ENCODE results near the gene LHFPL4.

Gene LHFPL4

GRCh38 chr3:9476935-9477334 is 76.7 kb downstream of the LHFPL4 start:
- TF ChIP-seq POLR2AphosphoS5 (IDR thresholded peaks at IDR 0.05; ENCODE audit: borderline replicate concordance, low read depth, low read length) (no peak), EZH2 (IDR thresholded peaks at IDR 0.05) (no peak), FOXP2 (optimal IDR thresholded peaks at IDR 0.05; ENCODE audit: control extremely low read depth, extremely low read length, insufficient read depth) (no peak)
- Histone ChIP-seq H3K4me3 (no peak overlapping the region), H3K9me3 (ENCODE audit: low read depth, low read length) (no peaks in the 10 kb centered on the region), H3K27ac (no peak overlapping the region), H3K36me3 (ENCODE audit: insufficient read depth, low read length) (peaks cover 63% of the 10 kb centered on the region), H3K9ac (ENCODE audit: insufficient read length) (no peak overlapping the region)
- no peak for DNase-seq (ENCODE audit: low read depth, low spot score)

DNA sequence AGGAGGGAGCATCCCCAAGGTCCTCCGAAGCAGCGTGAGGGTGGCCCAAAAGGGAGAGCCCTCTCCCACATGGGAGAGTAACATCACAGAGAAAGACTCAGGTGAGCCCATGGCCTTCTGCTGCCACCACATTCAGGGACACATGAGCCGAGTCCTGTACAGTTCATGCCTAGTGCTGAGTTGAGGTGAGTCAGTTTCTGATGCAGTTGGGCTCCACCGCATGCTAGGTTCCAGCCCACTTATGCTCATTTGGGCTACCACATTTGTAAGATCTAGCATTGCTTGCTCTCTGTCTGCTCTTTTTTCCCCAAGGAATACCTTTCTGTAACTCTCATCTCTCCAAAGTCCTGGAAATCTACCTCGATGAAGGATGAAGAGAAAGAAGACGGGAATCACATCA is 79.1 kb downstream of the LHFPL4 start:
- Histone ChIP-seq H3K9ac (ENCODE audit: insufficient read length) (no peak overlapping the region), H3K4me3 (no peak overlapping the region), H3K36me3 (ENCODE audit: insufficient read depth, low read length) (peaks cover 82% of the 10 kb centered on the region), H3K9me3 (ENCODE audit: low read depth, low read length) (no peaks in the 10 kb centered on the region), H3K27ac (no peak overlapping the region)
- TF ChIP-seq FOXP2 (optimal IDR thresholded peaks at IDR 0.05; ENCODE audit: control extremely low read depth, extremely low read length, insufficient read depth) (no peak), EZH2 (IDR thresholded peaks at IDR 0.05) (no peak), POLR2AphosphoS5 (IDR thresholded peaks at IDR 0.05; ENCODE audit: borderline replicate concordance, low read depth, low read length) (no peak)
- DNase-seq (ENCODE audit: low read depth, low spot score) = no peak

GRCh38 chr3:9473496-9474065 is 80.0 kb downstream of the LHFPL4 start:
- peaks cover 88% of the 10 kb centered on the region for H3K36me3 ChIP-seq (ENCODE audit: insufficient read depth, low read length)
- TF ChIP-seq POLR2AphosphoS5 (IDR thresholded peaks at IDR 0.05; ENCODE audit: borderline replicate concordance, low read depth, low read length) (no peak), EZH2 (IDR thresholded peaks at IDR 0.05) (no peak), FOXP2 (optimal IDR thresholded peaks at IDR 0.05; ENCODE audit: control extremely low read depth, extremely low read length, insufficient read depth) (no peak)

GRCh38 chr3:9469986-9470385 is 83.6 kb downstream of the LHFPL4 start:
- H3K27ac ChIP-seq = no peak overlapping the region
- no peak overlapping the region for H3K9ac ChIP-seq (ENCODE audit: insufficient read length)
- H3K36me3 ChIP-seq (ENCODE audit: insufficient read depth, low read length) = peaks cover 93% of the 10 kb centered on the region
- H3K4me3 ChIP-seq = no peak overlapping the region
- no peaks in the 10 kb centered on the region for H3K9me3 ChIP-seq (ENCODE audit: low read depth, low read length)
- no peak for TF ChIP-seq POLR2AphosphoS5 (IDR thresholded peaks at IDR 0.05; ENCODE audit: borderline replicate concordance, low read depth, low read length)
- no peak for TF ChIP-seq FOXP2 (optimal IDR thresholded peaks at IDR 0.05; ENCODE audit: control extremely low read depth, extremely low read length, insufficient read depth)
- no peak for DNase-seq (ENCODE audit: low read depth, low spot score)

More at GRCh38 chr3:9473496-9474065, 80.0 kb downstream of the LHFPL4 start:
- no peaks in the 10 kb centered on the region for H3K9me3 ChIP-seq (ENCODE audit: low read depth, low read length)
- no peak overlapping the region for H3K4me3 ChIP-seq
- no peak overlapping the region for H3K9ac ChIP-seq (ENCODE audit: insufficient read length)
- DNase-seq (ENCODE audit: low read depth, low spot score) = no peak
- no peak overlapping the region for H3K27ac ChIP-seq

- TF ChIP-seq EZH2 (IDR thresholded peaks at IDR 0.05) (no peak), FOXP2 (optimal IDR thresholded peaks at IDR 0.05; ENCODE audit: control extremely low read depth, extremely low read length, insufficient read depth) (no peak), POLR2AphosphoS5 (IDR thresholded peaks at IDR 0.05; ENCODE audit: borderline replicate concordance, low read depth, low read length) (no peak)
- Histone ChIP-seq H3K4me3 (no peak overlapping the region), H3K36me3 (ENCODE audit: insufficient read depth, low read length) (peaks cover 88% of the 10 kb centered on the region), H3K27ac (no peak overlapping the region), H3K9ac (ENCODE audit: insufficient read length) (no peak overlapping the region), H3K9me3 (ENCODE audit: low read depth, low read length) (no peaks in the 10 kb centered on the region)
- no peak for DNase-seq (ENCODE audit: low read depth, low spot score)
Observed at GRCh38 chr3:9468460-9468859, 85.2 kb downstream of the LHFPL4 start.

DNA sequence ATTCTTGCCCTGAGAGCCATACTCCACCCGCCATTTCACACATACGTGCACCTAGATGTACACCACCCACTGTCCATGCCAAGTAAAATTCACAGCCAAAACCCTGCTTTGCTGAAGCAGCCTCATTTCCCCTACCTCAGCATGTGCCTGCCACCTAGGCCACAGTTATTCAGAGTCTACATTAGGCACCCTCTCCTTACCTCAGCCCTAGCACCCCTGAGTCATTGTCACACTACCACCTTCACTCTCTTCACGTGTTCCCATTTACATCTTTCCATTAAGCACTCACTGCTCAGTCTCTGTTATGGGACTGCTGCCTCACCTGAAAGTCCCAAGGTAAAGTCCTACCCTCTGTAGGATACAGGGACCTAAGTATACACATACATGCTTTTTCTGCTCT is 86.2 kb downstream of the LHFPL4 start:
- H3K27ac ChIP-seq = no peak overlapping the region
- H3K36me3 ChIP-seq (ENCODE audit: insufficient read depth, low read length) = peaks cover 78% of the 10 kb centered on the region
- TF ChIP-seq POLR2AphosphoS5 (IDR thresholded peaks at IDR 0.05; ENCODE audit: borderline replicate concordance, low read depth, low read length) = no peak
- TF ChIP-seq EZH2 (IDR thresholded peaks at IDR 0.05) = no peak
- TF ChIP-seq FOXP2 (optimal IDR thresholded peaks at IDR 0.05; ENCODE audit: control extremely low read depth, extremely low read length, insufficient read depth) = no peak
- H3K9ac ChIP-seq (ENCODE audit: insufficient read length) = no peak overlapping the region
- DNase-seq (ENCODE audit: low read depth, low spot score) = no peak
- no peak overlapping the region for H3K4me3 ChIP-seq
- H3K9me3 ChIP-seq (ENCODE audit: low read depth, low read length) = no peaks in the 10 kb centered on the region

GRCh38 chr3:9455596-9456131 is 98.0 kb downstream of the LHFPL4 start:
- H3K9ac ChIP-seq (ENCODE audit: insufficient read length) = no peak overlapping the region
- H3K4me3 ChIP-seq = no peak overlapping the region
- TF ChIP-seq POLR2AphosphoS5 (IDR thresholded peaks at IDR 0.05; ENCODE audit: borderline replicate concordance, low read depth, low read length) = no peak
- TF ChIP-seq EZH2 (IDR thresholded peaks at IDR 0.05) = no peak
- no peaks in the 10 kb centered on the region for H3K9me3 ChIP-seq (ENCODE audit: low read depth, low read length)
- no peak for DNase-seq (ENCODE audit: low read depth, low spot score)
- no peak overlapping the region for H3K27ac ChIP-seq
- H3K36me3 ChIP-seq (ENCODE audit: insufficient read depth, low read length) = peaks cover 49% of the 10 kb centered on the region

DNA sequence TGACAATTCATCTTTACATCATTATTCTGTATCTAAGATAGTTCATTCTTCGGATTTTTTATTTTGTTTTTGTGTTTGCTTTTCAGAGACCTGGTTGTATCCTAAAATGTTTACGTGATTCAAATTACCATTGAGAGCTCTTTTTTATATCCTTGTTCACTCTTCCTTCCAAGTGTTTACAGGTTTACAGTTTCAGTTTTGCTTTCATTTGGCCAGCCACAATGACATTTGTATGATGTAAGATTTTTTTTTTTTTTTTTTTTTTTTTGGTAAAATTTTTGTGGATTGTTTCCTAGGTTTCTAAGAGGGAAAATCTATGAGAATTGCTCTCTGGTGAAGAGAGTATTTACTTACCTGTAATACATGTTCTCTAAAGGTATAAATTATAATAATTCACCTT is 101.2 kb downstream of the LHFPL4 start:
- Histone ChIP-seq H3K9ac (ENCODE audit: insufficient read length) (no peak overlapping the region), H3K9me3 (ENCODE audit: low read depth, low read length) (no peaks in the 10 kb centered on the region), H3K36me3 (ENCODE audit: insufficient read depth, low read length) (peaks cover 74% of the 10 kb centered on the region), H3K4me3 (no peak overlapping the region), H3K27ac (no peak overlapping the region)
- DNase-seq (ENCODE audit: low read depth, low spot score) = no peak
- TF ChIP-seq FOXP2 (optimal IDR thresholded peaks at IDR 0.05; ENCODE audit: control extremely low read depth, extremely low read length, insufficient read depth) (no peak), EZH2 (IDR thresholded peaks at IDR 0.05) (no peak), POLR2AphosphoS5 (IDR thresholded peaks at IDR 0.05; ENCODE audit: borderline replicate concordance, low read depth, low read length) (no peak)

DNA sequence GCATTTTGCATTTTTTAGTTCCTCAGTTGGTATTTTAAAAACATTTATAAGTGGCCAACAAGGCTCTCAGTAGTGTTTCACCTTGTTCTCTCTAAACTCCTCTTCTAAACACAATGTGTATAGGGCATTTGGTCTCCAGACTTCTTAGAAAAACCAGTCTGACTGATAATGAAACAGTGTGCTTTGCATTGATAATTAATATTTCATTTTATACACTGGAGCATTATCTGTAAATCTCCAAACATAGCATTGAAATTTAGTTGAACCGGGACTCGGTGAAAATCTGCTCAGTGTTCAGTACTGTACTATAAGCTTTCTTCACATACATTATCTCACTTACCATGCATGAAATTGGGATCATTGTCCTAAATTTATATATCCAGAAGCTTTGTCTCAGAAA is 102.6 kb downstream of the LHFPL4 start:
- no peak for DNase-seq (ENCODE audit: low read depth, low spot score)
- Histone ChIP-seq H3K4me3 (no peak overlapping the region), H3K36me3 (ENCODE audit: insufficient read depth, low read length) (peaks cover 78% of the 10 kb centered on the region), H3K9ac (ENCODE audit: insufficient read length) (no peak overlapping the region), H3K27ac (no peak overlapping the region), H3K9me3 (ENCODE audit: low read depth, low read length) (no peaks in the 10 kb centered on the region)
- TF ChIP-seq POLR2AphosphoS5 (IDR thresholded peaks at IDR 0.05; ENCODE audit: borderline replicate concordance, low read depth, low read length) (no peak), EZH2 (IDR thresholded peaks at IDR 0.05) (no peak), FOXP2 (optimal IDR thresholded peaks at IDR 0.05; ENCODE audit: control extremely low read depth, extremely low read length, insufficient read depth) (no peak)

Measured in SK-N-MC (cell line).